ENCODE measurements around the gene RAB31.

- TF ChIP-seq POLR2A (IDR thresholded peaks at IDR 0.05) (no peak), CTCF (IDR thresholded peaks at IDR 0.05) (no peak)
These were observed 42.0 kb downstream of the RAB31 start for GRCh38 chr18:9750112-9750511.
